Kidney (tissue), 14 donors: Measurements from ENCODE around the gene THSD4. TPM values are rescaled to one million over a fixed set of nuclear protein-coding genes. Genes with fewer than 3 reads are reported as not detected.

Source experiments
- DNase-seq, 5 donors: peaks; one replicate each; pipeline ENCODE4 v3.0.0-alpha.2; 2013 to 2020
- FAIRE-seq: peaks from 2 replicates; lab custom pipeline; 2012; peaks lifted over from hg19 to GRCh38; lab: Jason Lieb, UNC
- H3K27ac ChIP-seq, 2 donors: one replicate each; pipeline ENCODE4 v1.7.0; 2013; ENCODE audit warnings: low read depth in 2 of 2, low read length in 2 of 2, inconsistent platforms in 1 of 2
- H3K27me3 ChIP-seq: one replicate; pipeline ENCODE4 v1.7.1; 2013; ENCODE audit warnings: low read length, inconsistent platforms; ENCODE audit not compliant: control insufficient read depth, insufficient read depth
- H3K36me3 ChIP-seq, 3 donors: one replicate each; pipeline versions ENCODE4 v1.7.0 to v1.7.1; 2013; ENCODE audit warnings: low read length in 3 of 3, control low read depth in 1 of 3, inconsistent platforms in 1 of 3; ENCODE audit not compliant: insufficient read depth in 3 of 3, control insufficient read depth in 2 of 3
- H3K4me1 ChIP-seq, 3 donors: one replicate each; pipeline versions ENCODE4 v1.7.0 to v1.7.1; 2013; ENCODE audit warnings: low read length in 3 of 3, inconsistent platforms in 1 of 3, low read depth in 1 of 3; ENCODE audit not compliant: control insufficient read depth in 2 of 3, insufficient read depth in 2 of 3
- H3K4me3 ChIP-seq, 3 donors: one replicate each; pipeline versions ENCODE4 v1.7.0 to v1.8.1; 2013; ENCODE audit warnings: low read length in 3 of 3, control low read depth in 1 of 3, inconsistent platforms in 1 of 3
- H3K9ac ChIP-seq, 3 donors: one replicate each; pipeline versions ENCODE4 v1.7.0 to v1.7.1; 2013; ENCODE audit warnings: low read length in 3 of 3, control low read depth in 1 of 3, inconsistent platforms in 1 of 3
- H3K9me3 ChIP-seq, 3 donors: one replicate each; pipeline versions ENCODE4 v1.7.0 to v1.7.1; 2013; ENCODE audit warnings: low read length in 3 of 3, control low read depth in 1 of 3, inconsistent platforms in 1 of 3; ENCODE audit not compliant: control insufficient read depth in 2 of 3, insufficient read depth in 1 of 3
- intact Hi-C: fragments of 100-400 bp; cut with DNase I; formaldehyde crosslinking; loops from one replicate; pipeline ENCODE4 v1.11.1; 2022
- polyA plus RNA-seq: library from polyadenylated mRNA; stranded (reverse); fragments of 350-450 nt; fragmentation: Illumina TruSeq; extraction: RNeasy Lipid Tissue Mini Kit (QIAGEN cat#74804); gene quantifications from one replicate; pipeline ENCODE4 v1.2.3, GENCODE V29; 2014; ENCODE audit warnings: low read depth, low replicate concordance; ENCODE audit not compliant: insufficient read depth
- total RNA-seq: library from RNA; stranded (reverse); fragmentation: NEBNext Ultra II Directional; extraction: Animal tissue kit (Norgen Biotek cat#: 25700); gene quantifications from one replicate; pipeline ENCODE4 v1.2.1, GENCODE V29; 2021
- TF ChIP-seq, protein P1 (sequence below): IDR thresholded peaks from 3 replicates; pipeline ENCODE4 v1.5.1; 2012; ENCODE audit warnings: mild to moderate bottlenecking, moderate library complexity, borderline replicate concordance; ENCODE audit not compliant: insufficient read depth; ENCODE audit errors: extremely low read depth
- donor health status: control.
- donor health status: control.
- donor health status: control.
- donor health status: control.
- donor health status: control.
- donor health status: DM: yes; HTN: yes; CAD: no.
- donor health status: Normal renal cell carcinoma (clear cell type).

THSD4 gene
- total and polyA plus RNA-seq, 2 donors from 2014 or later: 9.4 to 36.3 TPM

DNA sequence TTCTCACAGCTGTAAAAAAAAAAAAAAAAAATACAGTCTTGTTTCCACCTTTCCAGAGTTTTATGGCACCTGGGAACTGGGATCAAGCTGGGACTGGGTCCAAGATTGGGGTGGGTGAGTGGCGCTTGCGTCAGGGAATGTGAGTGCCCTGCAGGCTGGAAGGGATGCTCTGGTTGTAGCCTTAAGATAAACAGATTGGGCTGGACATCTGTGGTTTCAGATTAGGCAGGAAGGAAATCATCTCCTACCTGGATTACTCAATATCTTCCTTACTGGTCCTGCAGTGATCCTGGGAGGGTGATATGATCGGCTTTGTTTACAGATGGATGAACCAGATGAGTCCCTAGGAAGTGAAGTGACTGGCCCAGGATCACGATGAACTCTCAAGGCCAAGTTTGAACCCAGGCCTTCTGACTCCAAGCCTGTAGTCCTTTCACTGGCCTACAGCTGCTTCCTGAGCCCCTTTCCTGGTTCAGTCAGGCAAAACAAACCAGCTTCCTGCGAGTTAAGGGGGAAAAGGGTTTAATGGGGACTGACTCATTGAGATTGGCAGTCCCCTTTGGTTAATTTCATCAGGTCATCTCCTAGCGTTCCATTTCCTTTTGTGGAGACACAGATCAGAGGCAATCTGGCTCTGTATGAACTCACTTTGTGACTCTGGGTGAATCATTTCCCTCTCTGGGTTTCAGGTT lies 179.8 kb downstream of the THSD4 start:
- no peak for FAIRE-seq
- Histone ChIP-seq H3K36me3 (no peaks in the 10 kb centered on the region), H3K27ac (peak overlapping the region in 1 of 2 donors; percentile 67), H3K9ac (no peak overlapping the region), H3K4me3 (no peak overlapping the region), H3K27me3 (no peaks in the 10 kb centered on the region), H3K9me3 (no peaks in the 10 kb centered on the region), H3K4me1 (no peaks in the 10 kb centered on the region)
- DNase-seq: no peak
- intact Hi-C loops: no loop called here
- TF ChIP-seq, protein P1, sequence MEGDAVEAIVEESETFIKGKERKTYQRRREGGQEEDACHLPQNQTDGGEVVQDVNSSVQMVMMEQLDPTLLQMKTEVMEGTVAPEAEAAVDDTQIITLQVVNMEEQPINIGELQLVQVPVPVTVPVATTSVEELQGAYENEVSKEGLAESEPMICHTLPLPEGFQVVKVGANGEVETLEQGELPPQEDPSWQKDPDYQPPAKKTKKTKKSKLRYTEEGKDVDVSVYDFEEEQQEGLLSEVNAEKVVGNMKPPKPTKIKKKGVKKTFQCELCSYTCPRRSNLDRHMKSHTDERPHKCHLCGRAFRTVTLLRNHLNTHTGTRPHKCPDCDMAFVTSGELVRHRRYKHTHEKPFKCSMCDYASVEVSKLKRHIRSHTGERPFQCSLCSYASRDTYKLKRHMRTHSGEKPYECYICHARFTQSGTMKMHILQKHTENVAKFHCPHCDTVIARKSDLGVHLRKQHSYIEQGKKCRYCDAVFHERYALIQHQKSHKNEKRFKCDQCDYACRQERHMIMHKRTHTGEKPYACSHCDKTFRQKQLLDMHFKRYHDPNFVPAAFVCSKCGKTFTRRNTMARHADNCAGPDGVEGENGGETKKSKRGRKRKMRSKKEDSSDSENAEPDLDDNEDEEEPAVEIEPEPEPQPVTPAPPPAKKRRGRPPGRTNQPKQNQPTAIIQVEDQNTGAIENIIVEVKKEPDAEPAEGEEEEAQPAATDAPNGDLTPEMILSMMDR: no peak

DNA sequence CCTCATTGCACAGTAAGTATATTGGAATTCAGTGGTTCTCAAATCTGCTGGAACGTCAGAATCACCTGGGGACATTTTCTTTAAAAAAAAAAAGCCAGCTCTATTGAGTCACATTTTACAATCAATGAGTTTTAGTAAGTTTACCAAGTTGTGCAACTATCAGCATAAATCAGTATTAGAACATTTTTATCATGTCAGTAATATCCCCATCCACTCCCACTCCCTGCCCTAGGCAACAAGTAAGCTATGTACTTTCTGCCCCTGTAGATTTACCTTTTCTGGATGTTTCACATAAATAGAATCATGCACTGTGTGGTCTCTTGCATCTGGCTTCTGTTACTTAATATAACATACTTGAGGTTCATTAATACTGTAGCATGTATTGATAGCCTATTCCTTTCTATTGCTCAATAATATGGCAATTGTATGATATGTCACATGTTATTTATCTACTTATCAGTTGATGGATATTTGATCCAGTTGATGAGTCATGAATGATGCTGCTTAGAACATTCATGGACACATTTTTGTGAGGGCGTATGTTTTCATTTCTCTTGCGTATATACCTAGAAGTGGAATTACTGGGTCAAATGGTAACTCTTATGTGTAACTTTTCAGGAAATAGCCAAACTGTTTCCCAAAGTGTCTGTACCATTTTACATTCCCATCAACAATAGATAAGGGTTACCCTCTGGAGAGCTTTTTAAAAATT lies 180.5 kb downstream of the THSD4 start:
- H3K27ac ChIP-seq: no peak overlapping the region
- TF ChIP-seq, protein P1: no peak
- no peak for FAIRE-seq

DNA sequence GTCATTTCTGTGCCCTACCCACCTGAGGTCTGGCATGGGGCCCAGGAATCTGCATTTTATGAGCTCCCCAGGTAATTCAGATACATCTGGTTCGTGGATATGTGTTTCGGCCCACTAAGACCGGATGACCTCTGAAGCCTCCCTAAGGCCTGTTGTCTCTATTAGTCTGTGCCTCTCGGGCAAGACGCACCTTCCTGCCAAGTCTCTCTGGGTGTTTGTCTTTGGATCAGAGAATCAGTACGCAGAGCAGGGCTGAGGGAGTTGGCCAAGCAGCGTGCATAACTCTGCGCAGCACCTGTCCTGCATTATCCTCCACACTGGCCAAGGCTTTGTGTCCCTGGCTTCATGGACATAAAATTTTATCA lies 181.0 kb downstream of the THSD4 start:
- no peak overlapping the region for H3K4me3 ChIP-seq
- H3K27ac ChIP-seq: no peak overlapping the region
- no peaks in the 10 kb centered on the region for H3K4me1 ChIP-seq
- intact Hi-C loops: no loop called here
- H3K36me3 ChIP-seq: no peaks in the 10 kb centered on the region
- FAIRE-seq (no peak), DNase-seq (no peak)
- H3K27me3 ChIP-seq: no peaks in the 10 kb centered on the region
- no peaks in the 10 kb centered on the region for H3K9me3 ChIP-seq
- no peak overlapping the region for H3K9ac ChIP-seq
- TF ChIP-seq, protein P1: no peak

More for the DNA sequence above, 180.5 kb downstream of the THSD4 start:
- H3K9me3 ChIP-seq: no peaks in the 10 kb centered on the region
- H3K27me3 ChIP-seq: no peaks in the 10 kb centered on the region
- intact Hi-C loops: no loop called here
- no peak overlapping the region for H3K4me3 ChIP-seq
- no peak for DNase-seq
- H3K4me1 ChIP-seq: no peaks in the 10 kb centered on the region
- no peaks in the 10 kb centered on the region for H3K36me3 ChIP-seq
- H3K9ac ChIP-seq: no peak overlapping the region
